ENCODE results near the gene PAQR4. TPM values are rescaled to one million over a fixed set of nuclear protein-coding genes. Genes with fewer than 3 reads are reported as not detected.

Gene PAQR4
- total RNA-seq, 4 donors from 2014 or later, result 4.2 to 14.6 (median 10.2) TPM

DNA sequence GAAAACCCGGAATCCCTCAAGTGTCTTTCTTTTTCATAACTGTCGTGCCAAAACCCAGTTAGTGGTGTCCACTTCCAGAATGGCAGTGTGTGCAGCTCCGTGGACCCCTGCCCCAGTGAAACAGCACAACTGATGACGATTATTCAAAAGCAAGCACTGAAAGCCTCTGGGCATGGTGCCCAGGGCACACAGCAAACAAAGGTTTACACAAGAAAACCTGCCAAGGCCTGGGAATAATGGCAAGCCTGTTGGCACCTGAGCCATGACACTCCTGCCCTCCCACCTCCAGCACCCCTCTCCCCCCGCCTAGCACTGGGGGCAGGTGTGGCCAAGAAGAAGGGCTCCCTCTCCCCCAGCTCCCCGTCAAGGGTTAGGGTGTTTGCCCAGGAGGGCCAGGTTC lies 8.3 kb downstream of the PAQR4 start:
- DNase-seq, result no peak
- TF ChIP-seq, protein P1, sequence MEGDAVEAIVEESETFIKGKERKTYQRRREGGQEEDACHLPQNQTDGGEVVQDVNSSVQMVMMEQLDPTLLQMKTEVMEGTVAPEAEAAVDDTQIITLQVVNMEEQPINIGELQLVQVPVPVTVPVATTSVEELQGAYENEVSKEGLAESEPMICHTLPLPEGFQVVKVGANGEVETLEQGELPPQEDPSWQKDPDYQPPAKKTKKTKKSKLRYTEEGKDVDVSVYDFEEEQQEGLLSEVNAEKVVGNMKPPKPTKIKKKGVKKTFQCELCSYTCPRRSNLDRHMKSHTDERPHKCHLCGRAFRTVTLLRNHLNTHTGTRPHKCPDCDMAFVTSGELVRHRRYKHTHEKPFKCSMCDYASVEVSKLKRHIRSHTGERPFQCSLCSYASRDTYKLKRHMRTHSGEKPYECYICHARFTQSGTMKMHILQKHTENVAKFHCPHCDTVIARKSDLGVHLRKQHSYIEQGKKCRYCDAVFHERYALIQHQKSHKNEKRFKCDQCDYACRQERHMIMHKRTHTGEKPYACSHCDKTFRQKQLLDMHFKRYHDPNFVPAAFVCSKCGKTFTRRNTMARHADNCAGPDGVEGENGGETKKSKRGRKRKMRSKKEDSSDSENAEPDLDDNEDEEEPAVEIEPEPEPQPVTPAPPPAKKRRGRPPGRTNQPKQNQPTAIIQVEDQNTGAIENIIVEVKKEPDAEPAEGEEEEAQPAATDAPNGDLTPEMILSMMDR (IDR thresholded peaks at IDR 0.05 in 4 of 5, conservative IDR thresholded peaks at IDR 0.05 in 1 of 5), result no peak
- TF ChIP-seq POLR2A (IDR thresholded peaks at IDR 0.05), result no peak
- Histone ChIP-seq H3K4me3 (no peak overlapping the region), H3K9me3 (no peaks in the 10 kb centered on the region), H3K27me3 (peaks cover 0 to 6% (median 3%) of the 10 kb centered on the region in 3 donors), H3K36me3 (no peaks in the 10 kb centered on the region), H3K27ac (no peak overlapping the region), H3K4me1 (peaks cover 5% of the 10 kb centered on the region in 2 donors)
- intact Hi-C loops (cut with DNase I; ENCODE audit: low total_unique reads) (no loop called here), in situ Hi-C loops (cut with MboI; ENCODE audit: low sequenced_read_pairs in 4 of 4) (no loop called here)
- no peak for ATAC-seq

DNA sequence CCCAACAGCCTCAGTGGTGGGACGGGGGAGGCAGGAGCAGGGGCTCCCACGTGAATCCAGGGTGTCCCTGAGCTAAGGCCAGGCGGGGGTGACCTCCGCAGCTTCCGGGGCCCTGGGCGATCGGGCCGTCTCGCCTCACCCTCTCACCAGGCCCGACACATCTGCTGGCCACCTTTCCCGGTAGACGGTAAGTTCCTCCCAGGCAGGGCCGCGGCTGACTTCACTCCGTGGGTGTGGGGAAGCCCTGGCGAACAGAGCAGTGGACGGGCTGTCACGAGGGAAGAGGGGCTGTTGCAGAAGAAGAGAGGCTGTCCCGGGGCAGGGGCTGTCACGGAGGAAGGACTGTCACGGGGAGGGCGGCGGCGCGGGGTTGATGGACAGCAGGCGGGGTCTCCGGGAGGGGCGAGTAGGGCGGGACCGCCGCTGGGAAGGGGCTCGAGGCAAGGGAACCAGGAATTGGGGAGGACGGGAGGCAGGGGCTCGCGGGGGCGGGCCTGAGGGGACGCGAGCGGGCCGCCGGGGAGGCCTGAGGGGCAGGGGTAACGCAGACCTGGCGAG lies 10.6 kb downstream of the PAQR4 start:
- H3K4me1 ChIP-seq, result peaks cover 9 to 12% of the 10 kb centered on the region in 2 donors
- TF ChIP-seq POLR2A (IDR thresholded peaks at IDR 0.05), result no peak
- TF ChIP-seq, protein P1 (IDR thresholded peaks at IDR 0.05 in 4 of 5, conservative IDR thresholded peaks at IDR 0.05 in 1 of 5), result no peak
- DNase-seq (no peak), ATAC-seq (no peak)
- H3K4me3 ChIP-seq, result peak overlapping the region; percentile 70 to 87 (median 82)
- no peak overlapping the region for H3K27ac ChIP-seq
- H3K36me3 ChIP-seq, result no peaks in the 10 kb centered on the region
- intact Hi-C loops (cut with DNase I; ENCODE audit: low total_unique reads) (loop anchor here (1.0 kb wide), 2 partner anchors 10 to 227 kb away; partner anchors contain the start of genes PAQR4 and SRRM2), in situ Hi-C loops (cut with MboI; ENCODE audit: low sequenced_read_pairs in 4 of 4) (no loop called here)
- H3K27me3 ChIP-seq, result peaks cover 0 to 6% (median 3%) of the 10 kb centered on the region in 3 donors
- H3K9me3 ChIP-seq, result no peaks in the 10 kb centered on the region

DNA sequence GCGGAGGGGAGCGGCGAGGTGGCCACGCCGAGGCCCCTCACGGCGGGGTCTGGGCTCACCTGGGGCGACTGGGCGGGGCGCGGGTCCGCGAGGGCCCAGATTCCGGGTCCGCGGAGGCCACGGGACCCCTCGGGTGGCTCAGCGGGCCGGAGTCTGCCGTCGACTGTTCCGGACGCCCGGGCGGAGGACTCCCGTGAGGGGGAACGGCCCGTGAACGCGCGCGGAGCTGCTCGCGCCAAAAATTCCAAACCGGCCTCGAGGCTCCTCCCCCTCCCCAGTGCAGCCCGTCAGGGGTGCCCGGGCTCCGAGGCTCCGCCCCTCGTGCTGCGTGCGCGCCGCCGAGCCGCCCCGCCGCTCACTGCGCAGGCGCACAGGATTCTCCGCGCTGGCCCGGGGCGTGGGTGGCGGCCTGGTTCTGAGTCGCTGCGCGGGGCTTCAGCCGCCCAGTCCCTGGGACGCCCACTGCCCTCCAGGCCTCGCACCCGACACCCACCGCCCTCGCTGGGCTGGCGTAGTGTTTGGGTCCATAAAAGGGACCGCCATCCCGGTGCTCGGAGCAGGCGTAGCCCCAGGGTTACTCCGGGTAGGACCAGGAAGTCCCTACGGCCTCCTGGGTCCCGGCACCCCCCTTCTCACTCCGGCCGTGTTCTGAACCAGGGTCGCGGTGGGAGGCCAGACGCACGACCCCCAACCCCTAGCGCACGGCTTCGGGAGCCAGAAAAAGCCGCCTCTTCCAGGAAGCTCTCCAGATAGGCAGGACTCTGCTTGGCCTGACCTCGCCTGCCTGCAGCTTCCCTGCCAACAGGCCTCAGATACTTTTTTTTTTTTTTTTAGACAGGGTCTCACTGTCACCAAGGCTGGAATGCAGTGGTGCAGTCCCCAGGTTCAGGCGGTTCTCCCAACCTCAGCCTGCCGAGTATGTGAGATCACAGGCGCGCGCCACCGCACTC lies 11.4 kb downstream of the PAQR4 start, which contains the start of gene PKMYT1:
Gene PKMYT1 (minus strand): TSS at position 220 of the 950 bp plus-strand sequence. CDS start 789 bp downstream, outside the sequence.
- no peaks in the 10 kb centered on the region for H3K36me3 ChIP-seq
- in situ Hi-C loops (cut with MboI; ENCODE audit: low sequenced_read_pairs in 4 of 4), result no loop called here
- intact Hi-C loops (cut with DNase I; ENCODE audit: low total_unique reads), result loop anchor here (1.0 kb wide), 2 partner anchors 11 to 228 kb away; partner anchors contain the start of genes PAQR4 and SRRM2

DNA sequence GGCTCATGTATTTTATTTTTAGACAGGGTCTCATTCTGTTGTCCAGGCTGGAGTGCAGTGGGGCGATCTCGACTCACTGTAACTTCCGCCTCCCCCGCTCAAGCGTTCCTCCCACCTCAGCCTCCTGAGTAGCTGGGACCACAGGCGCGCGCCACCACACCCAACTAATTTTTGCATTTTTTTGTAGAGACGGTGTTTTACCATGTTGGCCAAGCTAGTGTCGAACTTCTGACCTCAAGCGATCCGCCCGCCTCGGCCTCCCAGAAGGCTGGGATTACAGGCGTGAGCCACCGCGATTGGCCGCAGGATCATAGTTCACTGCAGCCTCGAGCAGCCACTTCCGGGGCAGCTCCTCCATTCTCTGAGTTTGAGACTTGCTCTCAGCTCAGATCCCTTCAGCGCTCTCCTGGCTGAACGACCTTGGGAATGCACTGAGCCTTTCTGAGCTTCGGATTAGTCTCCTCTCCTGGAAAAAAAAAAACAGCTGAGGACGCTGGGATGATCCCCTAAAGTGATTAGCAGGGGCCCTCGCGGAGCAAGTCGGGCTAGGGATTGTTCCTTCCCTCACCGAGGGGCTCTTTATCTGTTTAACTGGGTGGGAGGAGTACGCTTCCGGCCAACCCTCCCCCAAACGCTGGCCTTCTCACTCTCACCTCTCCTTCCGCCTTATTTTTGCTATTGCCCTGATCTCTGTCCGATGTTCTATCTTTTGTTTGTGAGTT lies 12.2 kb downstream of the PAQR4 start:
- no peaks in the 10 kb centered on the region for H3K9me3 ChIP-seq
- H3K4me1 ChIP-seq, result peaks cover 24 to 25% of the 10 kb centered on the region in 2 donors
- ATAC-seq (no peak), DNase-seq (no peak)
- in situ Hi-C loops (cut with MboI; ENCODE audit: low sequenced_read_pairs in 4 of 4), result no loop called here
- H3K27me3 ChIP-seq, result peaks cover 0 to 6% (median 3%) of the 10 kb centered on the region in 3 donors
- intact Hi-C loops (cut with DNase I; ENCODE audit: low total_unique reads), result no loop called here
- peak overlapping the region in 1 of 4 donors; percentile 89 for H3K27ac ChIP-seq
- H3K36me3 ChIP-seq, result no peaks in the 10 kb centered on the region
- peak overlapping the region; percentile 70 to 87 (median 82) for H3K4me3 ChIP-seq
- TF ChIP-seq, protein P1 (IDR thresholded peaks at IDR 0.05 in 4 of 5, conservative IDR thresholded peaks at IDR 0.05 in 1 of 5), result no peak
- no peak for TF ChIP-seq POLR2A (IDR thresholded peaks at IDR 0.05)

More for the DNA sequence above, 11.4 kb downstream of the PAQR4 start, which contains the start of gene PKMYT1:
- DNase-seq, result peak; percentile 69 to 82
- Histone ChIP-seq H3K27me3 (peaks cover 0 to 6% (median 3%) of the 10 kb centered on the region in 3 donors), H3K9me3 (no peaks in the 10 kb centered on the region), H3K4me3 (peak within 1 kb of the TSS; percentile 70 to 87 (median 82)), H3K27ac (peak within 1 kb of the TSS; percentile 76 to 89 (median 84)), H3K4me1 (peaks cover 16 to 20% of the 10 kb centered on the region in 2 donors)
- ATAC-seq, result peak; percentile 90 to 94
- TF ChIP-seq, protein P1 (IDR thresholded peaks at IDR 0.05 in 4 of 5, conservative IDR thresholded peaks at IDR 0.05 in 1 of 5), result no peak
- TF ChIP-seq POLR2A (IDR thresholded peaks at IDR 0.05), result peak; percentile 73 to 88

All from gastrocnemius medialis (tissue), 4 donors.